HepG2 (cell line): ENCODE data around the gene PDZD2. TPM values are rescaled to one million over a fixed set of nuclear protein-coding genes. Genes with fewer than 3 reads are reported as not detected.

Experiments
- ATAC-seq: fragments of 200-7000 bp; cut with Tn5 transposase; 3 replicates; pipeline ENCODE4 v1.9.1; 2020; ENCODE audit warnings: mild to moderate bottlenecking, moderate library complexity
- BruUV-seq: library from RNA; stranded (reverse); fragments of 400-500 nt; replicated peaks from 2 replicates; lab custom pipeline; 2021; lab: Mats Ljungman, UMichigan
- CTCF ChIA-PET: fragments of 300-600 bp; formaldehyde crosslinking; extraction: SDS; loops from one replicate; lab custom pipeline; 2021; ENCODE audit warnings: low total read pairs, inconsistent platforms, low intra/inter-chr PET ratio; lab: Yijun Ruan, JAX
- POLR2A ChIA-PET: fragments of 350-600 bp; sonication (Branson Sonifier 250); formaldehyde crosslinking; loops from one replicate; lab custom pipeline; 2020; ENCODE audit warnings: antibody characterized with exemption, inconsistent platforms; lab: Yijun Ruan, JAX
- DNase-seq: peaks from one replicate; pipeline ENCODE4 v3.0.0-alpha.2; 2015; ENCODE audit warnings: low spot score
- FAIRE-seq: peaks from 3 replicates; lab custom pipeline; 2011; peaks lifted over from hg19 to GRCh38; lab: Jason Lieb, UNC
- H2AFZ ChIP-seq: one replicate; pipeline ENCODE4 v1.6.1; 2011; ENCODE audit warnings: low read length, inconsistent platforms
- H3K27ac ChIP-seq: fragments of 300-600 bp; 3 replicates; pipeline ENCODE4 v1.8.0; 2011; ENCODE audit warnings: mixed run types, mild to moderate bottlenecking, mixed read lengths, low read length, inconsistent platforms; ENCODE audit not compliant: insufficient read depth; ENCODE audit errors: extremely low read length
- H3K27me3 ChIP-seq, 2 experiments: fragments of 200-600 bp in 1 of 2; 2 replicates in 1 of 2; 3 replicates in 1 of 2; pipeline versions ENCODE4 v1.6.0 to v1.8.0; 2011; ENCODE audit warnings: low read length in 2 of 2, mild to moderate bottlenecking in 2 of 2, moderate library complexity in 2 of 2, inconsistent platforms in 1 of 2; ENCODE audit not compliant: insufficient read depth in 2 of 2, control insufficient read depth in 1 of 2
- H3K36me3 ChIP-seq, 2 experiments: fragments of 200-600 bp in 1 of 2; replicated peaks in 1 of 2; 2 replicates in 1 of 2; 3 replicates in 1 of 2; pipeline versions ENCODE4 v1.5.1 to v1.8.0; 2011; ENCODE audit warnings: low read length in 2 of 2, inconsistent platforms in 1 of 2; ENCODE audit not compliant: insufficient read depth in 2 of 2, control insufficient read depth in 1 of 2
- H3K4me1 ChIP-seq: 2 replicates; pipeline ENCODE4 v1.5.1; 2012; ENCODE audit warnings: low read length, inconsistent platforms; ENCODE audit not compliant: insufficient read depth
- H3K4me2 ChIP-seq: 2 replicates; pipeline ENCODE4 v1.6.0; 2011; ENCODE audit warnings: low read depth, low read length, inconsistent platforms
- H3K4me3 ChIP-seq, 3 experiments: fragments of 200-600 bp in 1 of 3; sonication (generic), shearing (Covaris generic) in 1 of 3; replicated peaks in 1 of 3; 2 replicates each; pipeline ENCODE4 v1.5.1; 2011 to 2016; ENCODE audit warnings: low read length in 3 of 3, inconsistent platforms in 2 of 3, low read depth in 2 of 3, mild to moderate bottlenecking in 2 of 3, control low read depth in 1 of 3, mixed read lengths in 1 of 3; ENCODE audit not compliant: insufficient read depth in 1 of 3
- H3K79me2 ChIP-seq: one replicate; pipeline ENCODE4 v1.6.1; 2011; ENCODE audit warnings: low read length, inconsistent platforms; ENCODE audit not compliant: insufficient read depth
- H3K9ac ChIP-seq: 2 replicates; pipeline ENCODE4 v1.6.0; 2011; ENCODE audit warnings: mild to moderate bottlenecking, low read depth, low read length, inconsistent platforms; ENCODE audit not compliant: insufficient read depth
- H3K9me3 ChIP-seq: 2 replicates; pipeline ENCODE4 v1.5.1; 2012; ENCODE audit warnings: mild to moderate bottlenecking, low read length
- H4K20me1 ChIP-seq: 2 replicates; pipeline ENCODE4 v1.6.0; 2011; ENCODE audit warnings: inconsistent platforms, mild to moderate bottlenecking, low read length, moderate library complexity; ENCODE audit not compliant: insufficient read depth
- CHD4 ChIP-seq: fragments of 200-600 bp; sonication (generic); IDR thresholded peaks from 2 replicates; pipeline ENCODE4 v1.7.0; 2017; ENCODE audit warnings: mild to moderate bottlenecking, low read length, borderline replicate concordance
- HMG20B ChIP-seq: conservative IDR thresholded peaks from 2 replicates; pipeline ENCODE4 v1.6.1; 2016; ENCODE audit warnings: missing genetic modification reagents, missing compliant biosample characterization
- MAFG ChIP-seq: sonication (generic); formaldehyde crosslinking; IDR thresholded peaks from 2 replicates; pipeline ENCODE4 v1.5.1; 2020; ENCODE audit warnings: mild to moderate bottlenecking, missing genetic modification reagents
- MBD4 ChIP-seq: IDR thresholded peaks from 2 replicates; pipeline ENCODE4 v1.6.1; 2012; ENCODE audit warnings: low read length, inconsistent platforms, borderline replicate concordance
- MTF1 ChIP-seq: sonication (generic); formaldehyde crosslinking; IDR thresholded peaks from 2 replicates; pipeline ENCODE4 v1.5.0; 2020; ENCODE audit warnings: missing genetic modification reagents
- NR2F2 ChIP-seq: IDR thresholded peaks from 2 replicates; pipeline ENCODE4 v1.6.1; 2012; ENCODE audit warnings: low read depth, inconsistent platforms, borderline replicate concordance
- ONECUT2 ChIP-seq: sonication (generic); formaldehyde crosslinking; IDR thresholded peaks from 2 replicates; pipeline ENCODE4 v1.4.0; 2020; ENCODE audit warnings: missing genetic modification reagents
- PCBP1 ChIP-seq: fragments of 200-400 bp; formaldehyde crosslinking; IDR thresholded peaks from 2 replicates; pipeline ENCODE4 v1.6.1; 2017; ENCODE audit warnings: mild to moderate bottlenecking, low read depth, low read length, borderline replicate concordance
- SP4 ChIP-seq: sonication (generic); formaldehyde crosslinking; IDR thresholded peaks from 2 replicates; pipeline ENCODE4 v1.8.1; 2023; ENCODE audit warnings: mild to moderate bottlenecking, missing genetic modification reagents
- ZNF274 ChIP-seq: sonication (generic); formaldehyde crosslinking; IDR thresholded peaks from 2 replicates; pipeline ENCODE4 v1.5.1; 2020; ENCODE audit warnings: mild to moderate bottlenecking, missing genetic modification reagents
- ZNF333 ChIP-seq: sonication (generic); formaldehyde crosslinking; IDR thresholded peaks from 2 replicates; pipeline ENCODE4 v1.4.0; 2020; ENCODE audit warnings: mild to moderate bottlenecking, missing genetic modification reagents, borderline replicate concordance
- ZNF33A ChIP-seq: sonication (generic); formaldehyde crosslinking; IDR thresholded peaks from 2 replicates; pipeline ENCODE4 v1.5.1; 2020; ENCODE audit warnings: missing genetic modification reagents, mild to moderate bottlenecking, moderate library complexity, borderline replicate concordance
- ZNF816 ChIP-seq: sonication (generic); formaldehyde crosslinking; IDR thresholded peaks from 2 replicates; pipeline ENCODE4 v1.8.0; 2022; ENCODE audit warnings: missing genetic modification reagents, mild to moderate bottlenecking, borderline replicate concordance
- WGBS: methylation state at CpG from one replicate; pipeline ENCODE4 v1.1.6; 2017; ENCODE audit warnings: low lambda C conversion rate; 5-methylcytosine and 5-hydroxymethylcytosine counted together
- in situ Hi-C: cut with HindIII; loops from 2 replicates; pipeline ENCODE4 v1.10.0; 2017; ENCODE audit warnings: low pct_unique_long_range_greater_than_20kb; ENCODE audit not compliant: extremely low pct_ligation_motif_present
- intact Hi-C: fragments of 100-400 bp; cut with micrococcal nuclease; formaldehyde crosslinking; loops from one replicate; pipeline ENCODE4 v1.10.0; 2022; ENCODE audit not compliant: unreplicated experiment
- polyA plus RNA-seq, 8 experiments: library from polyadenylated mRNA; depleted of rRNA in 3 of 8; stranded (reverse) in 7 of 8; unstranded in 1 of 8; fragments of >200 nt; fragmentation: Illumina TruSeq in 4 of 8; extraction: Trizol in 4 of 8; gene quantifications; 2 replicates each; pipeline versions ENCODE4 v1.2.1 to v1.2.3, GENCODE V29; 2011 to 2016; ENCODE audit warnings: low read depth in 4 of 8, missing spikeins in 1 of 8, mixed read lengths in 1 of 8; ENCODE audit not compliant: insufficient read depth in 1 of 8
- total RNA-seq, 5 experiments: library from RNA; depleted of rRNA; stranded (reverse); fragments of >200 nt; fragmentation: Illumina TruSeq; extraction: Trizol; gene quantifications; 2 replicates each; pipeline ENCODE4 v1.2.3, GENCODE V29; 2016; ENCODE audit warnings: low read depth in 1 of 5

PDZD2 gene
- total and polyA plus RNA-seq, 2 of the 13 experiments (the other 11 are each of a cell fraction or from before 2014, with no cell fraction given) = 0.04 TPM; not detected in 1

DNA sequence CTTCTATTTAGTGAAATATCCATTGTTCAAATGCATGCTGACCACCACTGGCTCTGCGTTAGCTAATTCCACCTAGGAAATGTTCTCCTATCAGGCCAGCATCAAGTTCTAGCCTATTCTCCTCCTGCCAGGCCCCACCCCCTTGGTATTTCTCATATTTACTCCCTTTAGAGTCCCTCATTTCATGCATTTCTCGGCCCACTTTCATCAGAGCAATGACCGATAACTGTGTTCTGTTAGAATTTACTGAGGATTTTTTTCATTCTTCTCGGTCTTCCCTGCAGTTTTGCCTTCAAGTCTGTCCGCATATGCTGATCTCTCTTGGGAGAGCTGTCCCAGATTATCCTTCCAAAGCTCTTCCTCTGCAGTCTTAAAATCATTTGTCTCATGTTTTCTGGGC, 391.8 kb downstream of the PDZD2 start:
- CTCF ChIA-PET = no interaction called here
- Histone ChIP-seq H3K36me3 (no peaks in the 10 kb centered on the region), H3K79me2 (no peaks in the 10 kb centered on the region), H3K9ac (no peak overlapping the region), H3K4me2 (no peak overlapping the region), H3K27me3 (peaks cover 2 to 33% of the 10 kb centered on the region in 2 experiments; a peak in 3 of 5 replicates), H3K4me1 (peaks cover 7% of the 10 kb centered on the region; the same call in 1 of the 2 replicates), H3K9me3 (no peaks in the 10 kb centered on the region), H3K4me3 (no peak overlapping the region), H3K27ac (no peak overlapping the region), H2AFZ (no peak overlapping the region), H4K20me1 (no peaks in the 10 kb centered on the region)
- POLR2A ChIA-PET = no interaction called here
- DNase-seq = no peak
- no peak for TF ChIP-seq ZNF816
- TF ChIP-seq CHD4 = no peak
- no peak for TF ChIP-seq MBD4
- no peak for TF ChIP-seq ONECUT2 (CRISPR knock-in tag)
- TF ChIP-seq HMG20B (CRISPR knock-in tag) = no peak
- TF ChIP-seq SP4 (CRISPR knock-in tag) = no peak
- no peak for TF ChIP-seq ZNF333
- TF ChIP-seq MAFG (CRISPR knock-in tag) = no peak
- TF ChIP-seq NR2F2 = no peak
- TF ChIP-seq ZNF33A = no peak
- no peak for TF ChIP-seq PCBP1
- TF ChIP-seq MTF1 (CRISPR knock-in tag) = no peak
- no peak for TF ChIP-seq ZNF274
- in situ Hi-C loops (no loop called here), intact Hi-C loops (no loop called here)
- WGBS = 12% methylated on average over 5 of the region's 5 CpGs
- FAIRE-seq = no peak
- BruUV-seq = no TSS peak
- ATAC-seq = no peak
